GM12878 (cell line): ENCODE measurements around the gene MDGA2.

Source experiments
- CBFB ChIP-seq: IDR thresholded peaks from 2 replicates; pipeline ENCODE4 v1.6.1; 2016; ENCODE audit warnings: antibody characterized with exemption, low read depth
- EZH2 ChIP-seq: IDR thresholded peaks from 2 replicates; pipeline ENCODE4 v1.6.1; 2012; ENCODE audit warnings: low read depth, mild to moderate bottlenecking, control low read depth, inconsistent platforms, low read length, borderline replicate concordance; ENCODE audit not compliant: control insufficient read depth
- FOS ChIP-seq: IDR thresholded peaks from 3 replicates; pipeline ENCODE4 v1.6.1; 2011; ENCODE audit warnings: borderline replicate concordance; ENCODE audit not compliant: insufficient read length; ENCODE audit errors: extremely low read depth
- HDAC2 ChIP-seq: fragments of 200-600 bp; sonication (generic); IDR thresholded peaks from 2 replicates; pipeline ENCODE4 v1.6.1; 2017
- SMC3 ChIP-seq: IDR thresholded peaks from 2 replicates; pipeline ENCODE4 v1.6.1; 2011; ENCODE audit warnings: low read length, improper control_type of control experiment, borderline replicate concordance
- TF ChIP-seq, protein P1 (sequence below), 3 experiments: IDR thresholded peaks in 2 of 3; conservative IDR thresholded peaks in 1 of 3; 2 replicates each; pipeline ENCODE4 v1.5.1; 2011; ENCODE audit warnings: low read depth in 3 of 3, low read length in 3 of 3, mild to moderate bottlenecking in 3 of 3, control low read depth in 2 of 3, moderate library complexity in 2 of 3, inconsistent platforms in 1 of 3, mixed read lengths in 1 of 3; ENCODE audit not compliant: control insufficient read depth in 2 of 3, insufficient read depth in 1 of 3; ENCODE audit errors: extremely low read depth in 1 of 3

DNA sequence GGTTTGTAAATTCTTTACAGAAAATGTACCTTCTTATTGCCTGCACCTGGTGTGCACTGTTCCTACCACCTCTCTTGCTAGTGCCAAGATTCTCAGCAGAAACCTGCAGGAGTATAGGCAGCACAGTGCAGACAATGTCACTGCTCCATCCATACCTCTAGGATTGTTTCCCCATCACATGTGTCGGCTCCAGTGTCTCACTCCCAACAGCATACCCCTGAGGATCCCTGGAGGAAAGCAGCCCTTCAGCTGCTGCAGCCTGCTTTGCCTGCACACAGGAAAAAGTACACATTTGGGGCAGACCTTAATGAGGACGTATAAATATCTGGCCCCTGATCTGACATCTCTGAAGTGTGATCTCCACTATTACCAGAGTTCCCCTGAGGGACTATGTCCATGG, 235.5 kb downstream of the MDGA2 start:
- no peak for TF ChIP-seq CBFB
- TF ChIP-seq, protein P1, sequence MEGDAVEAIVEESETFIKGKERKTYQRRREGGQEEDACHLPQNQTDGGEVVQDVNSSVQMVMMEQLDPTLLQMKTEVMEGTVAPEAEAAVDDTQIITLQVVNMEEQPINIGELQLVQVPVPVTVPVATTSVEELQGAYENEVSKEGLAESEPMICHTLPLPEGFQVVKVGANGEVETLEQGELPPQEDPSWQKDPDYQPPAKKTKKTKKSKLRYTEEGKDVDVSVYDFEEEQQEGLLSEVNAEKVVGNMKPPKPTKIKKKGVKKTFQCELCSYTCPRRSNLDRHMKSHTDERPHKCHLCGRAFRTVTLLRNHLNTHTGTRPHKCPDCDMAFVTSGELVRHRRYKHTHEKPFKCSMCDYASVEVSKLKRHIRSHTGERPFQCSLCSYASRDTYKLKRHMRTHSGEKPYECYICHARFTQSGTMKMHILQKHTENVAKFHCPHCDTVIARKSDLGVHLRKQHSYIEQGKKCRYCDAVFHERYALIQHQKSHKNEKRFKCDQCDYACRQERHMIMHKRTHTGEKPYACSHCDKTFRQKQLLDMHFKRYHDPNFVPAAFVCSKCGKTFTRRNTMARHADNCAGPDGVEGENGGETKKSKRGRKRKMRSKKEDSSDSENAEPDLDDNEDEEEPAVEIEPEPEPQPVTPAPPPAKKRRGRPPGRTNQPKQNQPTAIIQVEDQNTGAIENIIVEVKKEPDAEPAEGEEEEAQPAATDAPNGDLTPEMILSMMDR (IDR thresholded peaks at IDR 0.05 in 2 of 3, conservative IDR thresholded peaks at IDR 0.05 in 1 of 3; ENCODE audit: control insufficient read depth in 2 of 3, extremely low read depth in 1 of 3, insufficient read depth in 1 of 3, low read depth in 3 of 3, low read length in 3 of 3) = no peak
- no peak for TF ChIP-seq SMC3
- no peak for TF ChIP-seq FOS
- no peak for TF ChIP-seq EZH2
- no peak for TF ChIP-seq HDAC2
